ENCODE data around the gene GSG1L.

DNA sequence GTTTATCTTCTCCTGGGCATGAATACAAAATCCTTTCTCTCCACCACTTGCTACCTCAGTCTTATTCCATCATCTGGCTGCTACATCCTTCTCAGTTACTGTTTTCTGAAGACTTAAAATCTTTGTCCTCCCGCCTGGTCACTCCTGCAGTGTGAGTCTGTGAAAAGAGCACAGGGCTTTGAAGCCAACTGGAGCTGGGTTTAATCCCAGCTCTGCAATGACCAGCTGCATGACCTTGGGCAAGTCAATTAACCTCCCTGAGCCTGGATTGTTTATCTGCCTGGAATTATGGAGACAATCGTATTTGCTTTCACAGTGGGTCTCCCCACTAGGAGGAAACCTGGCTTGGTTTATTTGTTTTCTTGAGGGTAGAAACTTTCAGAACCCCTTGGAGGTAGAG lies 183.2 kb downstream of the GSG1L start:
- TF ChIP-seq, protein P1, sequence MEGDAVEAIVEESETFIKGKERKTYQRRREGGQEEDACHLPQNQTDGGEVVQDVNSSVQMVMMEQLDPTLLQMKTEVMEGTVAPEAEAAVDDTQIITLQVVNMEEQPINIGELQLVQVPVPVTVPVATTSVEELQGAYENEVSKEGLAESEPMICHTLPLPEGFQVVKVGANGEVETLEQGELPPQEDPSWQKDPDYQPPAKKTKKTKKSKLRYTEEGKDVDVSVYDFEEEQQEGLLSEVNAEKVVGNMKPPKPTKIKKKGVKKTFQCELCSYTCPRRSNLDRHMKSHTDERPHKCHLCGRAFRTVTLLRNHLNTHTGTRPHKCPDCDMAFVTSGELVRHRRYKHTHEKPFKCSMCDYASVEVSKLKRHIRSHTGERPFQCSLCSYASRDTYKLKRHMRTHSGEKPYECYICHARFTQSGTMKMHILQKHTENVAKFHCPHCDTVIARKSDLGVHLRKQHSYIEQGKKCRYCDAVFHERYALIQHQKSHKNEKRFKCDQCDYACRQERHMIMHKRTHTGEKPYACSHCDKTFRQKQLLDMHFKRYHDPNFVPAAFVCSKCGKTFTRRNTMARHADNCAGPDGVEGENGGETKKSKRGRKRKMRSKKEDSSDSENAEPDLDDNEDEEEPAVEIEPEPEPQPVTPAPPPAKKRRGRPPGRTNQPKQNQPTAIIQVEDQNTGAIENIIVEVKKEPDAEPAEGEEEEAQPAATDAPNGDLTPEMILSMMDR (conservative IDR thresholded peaks at IDR 0.05) = no peak
- no peak for TF ChIP-seq EZH2 (IDR thresholded peaks at IDR 0.05; ENCODE audit: low read depth)

Measured in PC-9 (cell line).